ENCODE data around the gene GBP2. TPM values are rescaled to one million over a fixed set of nuclear protein-coding genes. Genes with fewer than 3 reads are reported as not detected.
A peak's percentile ranks its signal among the peaks of the same experiment; 100 is the strongest.

GBP2 gene
- total RNA-seq, 1 donor from 2014 or later = 59.4 TPM

GRCh38 chr1:89070509-89070908 lies 55.4 kb downstream of the GBP2 start:
- H3K27me3 ChIP-seq = no peaks in the 10 kb centered on the region
- TF ChIP-seq POLR2A (IDR thresholded peaks at IDR 0.05) (no peak), POLR2AphosphoS5 (IDR thresholded peaks at IDR 0.05; ENCODE audit: insufficient read depth in 1 of 2, low read depth in 1 of 2) (no peak), CTCF (IDR thresholded peaks at IDR 0.05) (no peak)
- DNase-seq (ENCODE audit: extremely low spot score in 2 of 2) = no peak
- no peaks in the 10 kb centered on the region for H3K36me3 ChIP-seq
- peaks cover 15% of the 10 kb centered on the region for H3K4me1 ChIP-seq
- H3K4me3 ChIP-seq = peak overlapping the region; percentile 24 to 25
- no peak overlapping the region for H3K27ac ChIP-seq
- H3K9me3 ChIP-seq = no peaks in the 10 kb centered on the region
- intact Hi-C loops (cut with DNase I) = no loop called here

- peak overlapping the region; percentile 24 to 25 for H3K4me3 ChIP-seq
- H3K36me3 ChIP-seq = no peaks in the 10 kb centered on the region
- intact Hi-C loops (cut with DNase I) = no loop called here
- peak in 1 of 2 donors; percentile 22 for TF ChIP-seq POLR2AphosphoS5 (IDR thresholded peaks at IDR 0.05; ENCODE audit: insufficient read depth in 1 of 2, low read depth in 1 of 2)
- TF ChIP-seq CTCF (IDR thresholded peaks at IDR 0.05) = no peak
- TF ChIP-seq POLR2A (IDR thresholded peaks at IDR 0.05) = no peak
- peak overlapping the region; percentile 64 for H3K27ac ChIP-seq
- no peak for DNase-seq (ENCODE audit: extremely low spot score in 2 of 2)
- no peaks in the 10 kb centered on the region for H3K9me3 ChIP-seq
- peaks cover 16% of the 10 kb centered on the region for H3K4me1 ChIP-seq
- no peaks in the 10 kb centered on the region for H3K27me3 ChIP-seq
Observed at GRCh38 chr1:89069951-89070350, 56.0 kb downstream of the GBP2 start.

- peak overlapping the region; percentile 67 for H3K27ac ChIP-seq
Observed at GRCh38 chr1:89068291-89068690, 57.6 kb downstream of the GBP2 start.

GRCh38 chr1:89065079-89065868 lies 60.6 kb downstream of the GBP2 start, which contains the start of gene GBP1:
Gene GBP1, minus strand, starts transcription at chr1:89065208. Its CDS starts 1,974 bp downstream, at chr1:89063234.
- intact Hi-C loops (cut with DNase I) = no loop called here

More at GRCh38 chr1:89068291-89068690, 57.6 kb downstream of the GBP2 start:
- intact Hi-C loops (cut with DNase I) = no loop called here
- Histone ChIP-seq H3K9me3 (no peaks in the 10 kb centered on the region), H3K27me3 (no peaks in the 10 kb centered on the region), H3K36me3 (no peaks in the 10 kb centered on the region), H3K4me1 (peaks cover 26% of the 10 kb centered on the region), H3K4me3 (no peak overlapping the region)
- no peak for DNase-seq (ENCODE audit: extremely low spot score in 2 of 2)
- TF ChIP-seq POLR2A (IDR thresholded peaks at IDR 0.05) = no peak
- TF ChIP-seq CTCF (IDR thresholded peaks at IDR 0.05) = no peak
- TF ChIP-seq POLR2AphosphoS5 (IDR thresholded peaks at IDR 0.05; ENCODE audit: insufficient read depth in 1 of 2, low read depth in 1 of 2) = no peak

More at GRCh38 chr1:89065079-89065868, 60.6 kb downstream of the GBP2 start, which contains the start of gene GBP1:
- peak within 1 kb of the TSS; percentile 91 for H3K27ac ChIP-seq
- H3K36me3 ChIP-seq = no peaks in the 10 kb centered on the region
- H3K4me1 ChIP-seq = peaks cover 55% of the 10 kb centered on the region
- H3K9me3 ChIP-seq = no peaks in the 10 kb centered on the region
- H3K27me3 ChIP-seq = no peaks in the 10 kb centered on the region
- H3K4me3 ChIP-seq = peak within 1 kb of the TSS; percentile 53 to 56
- TF ChIP-seq POLR2AphosphoS5 (IDR thresholded peaks at IDR 0.05; ENCODE audit: insufficient read depth in 1 of 2, low read depth in 1 of 2) (peak in 1 of 2 donors; percentile 89), CTCF (IDR thresholded peaks at IDR 0.05) (no peak), POLR2A (IDR thresholded peaks at IDR 0.05) (peak in 1 of 2 donors; percentile 54)
- no peak for DNase-seq (ENCODE audit: extremely low spot score in 2 of 2)

All from vagina (tissue), 2 donors.